Stimulated activated CD8-positive, alpha-beta memory T cell treated with anti-CD3 and anti-CD28 coated beads, Interleukin-12 subunit alpha, Interleukin-12 subunit beta, amount 100 ng/mL, for 1 hour (primary cell): Measurements from ENCODE around the gene GPAM.

Experiments used
- DNase-seq: peaks from one replicate; pipeline ENCODE4 v3.0.0-alpha.2; 2020; ENCODE audit warnings: low read depth

The GPAM gene

DNA sequence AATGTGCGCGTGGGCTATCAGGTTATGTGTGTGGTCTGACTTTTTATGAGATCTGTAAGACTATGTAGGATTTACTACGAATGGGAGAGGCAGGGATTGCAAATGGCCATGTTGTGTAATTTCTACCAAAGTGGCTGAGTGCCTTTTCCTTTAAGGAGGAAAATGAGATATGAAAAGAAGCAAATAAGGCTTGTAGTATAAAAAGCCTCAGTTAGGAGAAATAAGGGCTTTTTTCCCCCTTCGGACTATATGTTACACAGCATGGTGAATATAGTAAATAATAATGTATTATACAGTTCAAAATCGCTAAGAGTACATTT is 447 bp upstream of the GPAM start:
- DNase-seq, result no peak

DNA sequence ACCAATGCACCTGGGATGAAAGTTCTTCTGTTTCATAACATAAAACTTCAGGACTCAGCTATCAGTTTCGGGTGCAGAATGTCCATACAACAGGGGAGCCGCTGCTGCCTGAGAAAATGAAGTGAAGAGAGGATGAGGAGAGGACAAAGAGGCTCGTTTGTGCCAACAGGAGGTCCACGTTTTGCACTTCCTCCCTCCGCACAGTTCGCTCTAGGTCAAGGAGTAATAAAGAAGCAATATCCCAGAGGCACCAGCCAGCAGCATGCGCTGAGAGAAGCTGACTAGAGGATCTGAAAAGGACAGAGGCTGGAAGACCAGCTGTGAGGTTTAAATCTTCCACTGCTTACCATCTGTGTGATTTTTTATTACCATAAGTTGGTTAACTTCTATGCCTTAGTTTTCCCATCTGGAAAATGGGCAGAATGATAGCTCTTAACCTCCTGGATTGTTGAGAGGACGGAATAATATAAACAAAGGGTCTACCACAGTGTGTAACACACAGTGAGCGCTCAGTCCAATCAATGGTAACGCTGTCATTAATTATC is 709 bp downstream of the GPAM start:
- DNase-seq, result no peak

DNA sequence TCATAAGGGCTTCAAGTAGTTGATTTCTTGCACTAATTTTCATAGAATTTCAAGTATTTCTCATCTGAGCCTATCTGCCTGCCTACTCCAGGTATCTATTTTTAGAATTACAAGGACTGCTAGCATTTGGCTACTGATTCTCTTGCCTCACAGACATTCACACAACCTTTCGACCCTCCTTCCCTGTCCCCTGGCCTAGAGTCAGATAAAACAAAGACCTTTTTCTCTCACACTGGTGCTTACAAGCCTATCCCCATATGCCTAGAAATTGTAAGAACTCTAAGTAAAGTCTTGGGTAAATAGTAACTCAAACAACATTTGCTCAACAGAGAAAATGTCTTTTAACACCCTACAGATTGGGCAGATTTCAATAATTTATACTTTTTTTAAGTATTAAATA is 6.3 kb downstream of the GPAM start:
- DNase-seq, result no peak

DNA sequence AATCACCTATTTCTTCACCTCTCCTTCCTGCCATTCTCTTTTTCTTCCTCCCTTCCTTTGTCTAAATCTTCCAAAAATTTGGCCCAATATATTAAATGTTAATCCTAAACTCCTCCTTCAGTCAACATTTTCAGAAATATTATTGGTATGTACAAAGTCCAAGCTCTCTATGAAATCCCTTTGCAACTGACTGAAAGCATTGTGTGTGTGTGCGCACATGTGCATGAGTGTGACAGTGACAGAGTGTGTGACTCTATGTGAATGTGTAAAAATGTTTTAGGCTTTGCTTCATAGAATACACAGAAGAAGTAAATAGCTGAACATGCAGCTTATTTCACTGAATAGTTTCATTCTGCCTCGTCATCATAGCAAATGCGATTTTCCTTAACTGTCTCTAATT is 7.0 kb downstream of the GPAM start:
- no peak for DNase-seq

DNA sequence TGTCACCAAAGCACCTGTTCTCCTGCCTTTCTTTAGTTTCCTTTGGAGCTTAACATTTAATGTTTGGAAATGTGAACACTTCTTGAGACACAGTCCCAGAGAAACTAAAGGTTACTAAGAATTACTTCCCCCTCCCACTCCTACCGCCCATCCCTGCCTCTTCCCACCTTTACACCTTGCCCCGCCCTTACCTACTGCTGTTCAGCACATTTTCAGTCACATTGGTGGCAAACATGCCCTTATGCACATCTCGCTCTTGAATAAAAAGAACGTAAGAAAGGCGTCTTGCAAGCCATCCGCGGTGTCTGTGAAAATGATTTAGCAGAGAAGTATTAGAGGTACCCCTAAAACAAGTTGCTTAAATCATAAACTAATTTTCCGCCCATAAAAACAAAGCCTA is 8.2 kb downstream of the GPAM start:
- no peak for DNase-seq

DNA sequence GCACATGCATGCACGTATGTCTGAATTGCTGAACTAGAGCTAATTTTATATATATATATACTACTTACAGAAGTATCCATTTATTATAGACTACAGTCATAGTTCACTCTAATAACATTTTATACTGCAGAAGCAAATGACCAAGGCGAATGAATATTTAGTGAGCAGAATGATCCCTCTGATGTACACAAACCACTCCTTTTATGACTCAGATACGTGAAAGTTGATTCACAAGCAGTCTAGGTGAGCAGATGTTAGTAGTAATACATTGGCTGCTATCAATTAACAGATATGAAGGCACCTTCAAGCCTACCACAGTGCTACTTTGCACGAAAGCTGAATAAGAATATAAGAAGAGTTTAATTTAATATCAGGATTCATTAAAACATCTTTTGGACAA is 10.4 kb downstream of the GPAM start:
- no peak for DNase-seq

DNA sequence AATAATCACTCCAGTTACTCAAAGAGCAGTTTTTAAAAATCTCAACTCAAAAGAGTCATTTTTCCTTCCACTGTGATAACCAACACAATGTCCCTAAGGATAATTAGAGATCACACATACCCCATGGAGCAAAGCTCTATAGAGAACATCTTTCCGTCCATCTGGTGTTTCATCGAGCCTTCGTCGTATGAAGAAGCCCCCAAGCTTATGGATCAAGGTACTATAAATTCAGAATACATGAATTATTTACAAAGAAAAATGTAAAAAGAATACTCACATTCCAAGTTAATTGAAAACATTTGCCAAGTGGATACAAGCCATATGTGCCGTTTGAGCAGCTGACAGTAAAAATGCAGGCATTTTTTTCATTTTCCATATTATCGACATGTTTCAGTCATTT is 14.8 kb downstream of the GPAM start:
- DNase-seq, result no peak

DNA sequence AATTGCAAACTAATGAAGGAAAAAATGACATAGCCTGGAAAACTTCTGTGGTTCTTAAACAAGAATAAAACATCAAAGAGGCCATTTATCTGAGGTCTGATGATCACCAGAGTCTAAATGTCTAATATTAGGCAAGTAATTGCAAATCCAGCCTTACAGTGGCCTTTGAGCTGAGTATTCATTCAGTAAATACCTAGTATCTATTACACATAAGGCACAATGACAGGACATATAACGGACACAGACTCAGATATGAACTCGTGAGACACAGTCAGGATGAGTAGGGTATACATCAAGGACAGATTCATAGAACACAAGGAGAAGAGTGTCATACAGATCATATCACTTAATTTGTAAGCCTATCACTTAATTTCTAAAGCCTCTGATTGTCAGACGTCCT is 16.8 kb downstream of the GPAM start:
- DNase-seq, result no peak

DNA sequence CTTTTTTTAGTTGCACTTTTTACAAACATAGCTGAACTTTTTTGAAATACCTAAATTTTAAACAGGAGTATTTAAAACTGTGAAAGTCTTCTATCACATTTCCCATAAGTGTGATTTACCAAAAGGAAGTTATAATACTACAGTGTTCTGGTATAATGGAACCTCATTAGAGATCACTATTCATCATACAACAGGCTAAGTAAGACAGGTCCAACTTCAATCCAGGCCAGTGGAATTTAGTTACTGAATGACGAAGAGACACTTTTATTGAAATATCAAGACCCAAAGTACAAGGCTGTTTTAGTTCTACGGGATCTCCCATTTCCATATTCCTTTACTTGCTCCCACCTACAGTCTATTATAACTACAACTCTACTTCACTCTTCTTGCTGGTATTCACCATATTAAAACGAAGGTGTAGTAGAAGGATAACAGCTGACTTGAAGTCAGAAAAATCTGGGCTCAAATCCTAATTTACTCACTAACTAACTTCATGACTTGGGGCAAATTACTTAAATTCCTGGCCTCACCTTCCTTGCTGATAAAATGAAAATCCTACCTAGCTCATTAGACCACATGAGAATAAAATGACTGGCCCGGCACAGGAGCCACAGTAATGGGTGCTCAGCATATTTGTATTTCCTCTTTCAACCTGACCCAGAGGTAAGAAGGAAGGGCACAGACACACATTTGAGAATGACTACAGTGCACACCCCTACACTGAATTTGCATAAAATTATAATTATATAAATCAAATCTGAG is 21.6 kb downstream of the GPAM start:
- no peak for DNase-seq

DNA sequence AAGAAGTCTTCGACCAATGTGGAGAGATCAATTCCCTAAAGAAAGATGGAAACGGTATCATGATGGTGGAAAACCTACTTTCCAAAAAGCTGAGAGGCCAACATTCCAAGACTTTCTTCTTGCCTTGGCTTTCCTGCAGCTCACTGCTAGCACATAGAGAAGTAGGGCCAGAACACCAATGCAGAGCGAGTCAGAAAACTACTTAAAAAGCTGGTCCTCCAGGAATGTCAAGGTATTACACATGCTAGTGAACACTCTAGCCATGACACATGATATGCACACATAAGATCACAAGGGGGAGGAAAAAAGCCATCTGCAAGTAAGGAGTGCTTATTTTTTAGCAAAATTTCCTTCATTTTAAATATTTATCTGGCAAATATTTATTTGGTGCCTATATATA is 22.7 kb downstream of the GPAM start:
- no peak for DNase-seq

DNA sequence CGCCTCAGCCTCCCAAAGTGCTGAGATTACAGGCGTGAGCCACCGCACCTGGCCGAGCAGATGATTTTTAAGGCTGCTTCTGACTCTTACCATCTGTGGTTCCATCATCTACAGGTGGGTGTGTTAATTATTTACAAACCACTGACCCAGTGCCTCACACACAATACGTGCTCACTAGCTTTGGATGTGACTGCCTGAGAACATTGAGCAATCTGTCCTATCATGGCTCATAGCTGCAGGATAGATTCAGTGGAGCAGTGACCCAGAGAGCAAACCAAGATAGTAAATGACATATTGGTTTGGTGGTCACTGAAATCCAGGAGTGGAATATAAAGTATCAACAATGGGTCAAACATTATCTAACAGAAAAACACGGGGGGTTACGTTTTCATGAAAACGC is 24.1 kb downstream of the GPAM start:
- no peak for DNase-seq

DNA sequence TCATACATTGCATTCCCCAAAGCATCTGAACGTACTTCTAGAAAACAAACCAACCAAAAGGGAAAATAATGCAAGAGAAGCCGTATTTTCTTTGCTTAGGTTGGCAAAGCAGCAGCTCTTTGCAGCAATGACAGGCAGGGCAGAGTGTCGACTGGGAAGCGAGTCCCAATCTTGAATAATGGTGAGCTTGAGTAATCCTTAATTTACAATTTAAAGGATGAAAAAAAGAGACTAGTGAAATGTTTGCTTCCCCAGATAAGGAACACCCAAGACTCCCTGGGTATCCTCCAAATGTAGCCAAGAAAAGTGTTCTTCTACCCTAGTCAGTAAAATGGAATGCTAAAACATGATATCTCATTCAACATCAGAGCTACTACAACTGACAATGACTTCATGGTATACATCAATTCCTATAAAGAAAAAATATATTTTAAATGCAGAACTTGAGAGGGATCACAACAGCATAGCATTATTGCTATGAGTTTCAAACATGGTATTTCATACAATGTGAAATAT is 32.0 kb downstream of the GPAM start:
- DNase-seq, result no peak

DNA sequence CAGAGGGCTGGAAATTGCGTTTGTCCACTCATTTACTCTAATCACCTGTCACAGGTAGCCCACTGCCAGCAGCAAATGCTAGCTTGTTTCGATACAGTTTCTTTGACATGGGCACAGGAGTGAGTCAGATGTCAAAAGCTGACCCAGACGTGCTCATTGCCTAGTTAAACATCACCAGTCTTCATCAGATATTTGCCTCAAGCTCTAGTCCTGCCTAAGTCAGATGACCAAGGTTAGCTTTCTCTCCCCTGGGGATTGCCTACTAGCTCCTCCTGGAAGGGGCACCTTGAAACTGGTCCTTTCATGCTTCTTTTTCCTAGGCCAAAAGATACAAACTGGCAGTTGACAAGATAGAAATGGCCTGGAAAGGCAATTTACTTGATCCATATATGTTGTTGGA is 35.2 kb downstream of the GPAM start:
- no peak for DNase-seq

DNA sequence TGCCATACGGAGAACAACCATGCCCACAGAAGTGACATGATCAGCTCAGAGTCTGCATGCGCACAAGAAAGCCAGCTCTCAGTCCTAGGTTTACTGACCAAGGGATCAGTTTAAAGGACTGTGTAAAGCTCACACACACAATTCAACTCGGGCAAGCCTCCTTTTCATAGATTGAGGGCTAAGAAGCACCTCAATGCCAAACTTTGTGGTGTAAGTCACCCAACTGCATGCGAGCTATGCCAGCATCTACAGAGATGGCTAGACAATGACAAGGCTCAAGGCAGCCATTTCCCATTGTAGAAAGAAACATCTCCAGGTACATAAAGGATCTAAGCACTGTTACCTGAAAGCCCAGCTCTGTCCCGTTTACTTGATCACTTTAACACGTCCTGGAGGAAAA is 36.8 kb downstream of the GPAM start:
- no peak for DNase-seq

DNA sequence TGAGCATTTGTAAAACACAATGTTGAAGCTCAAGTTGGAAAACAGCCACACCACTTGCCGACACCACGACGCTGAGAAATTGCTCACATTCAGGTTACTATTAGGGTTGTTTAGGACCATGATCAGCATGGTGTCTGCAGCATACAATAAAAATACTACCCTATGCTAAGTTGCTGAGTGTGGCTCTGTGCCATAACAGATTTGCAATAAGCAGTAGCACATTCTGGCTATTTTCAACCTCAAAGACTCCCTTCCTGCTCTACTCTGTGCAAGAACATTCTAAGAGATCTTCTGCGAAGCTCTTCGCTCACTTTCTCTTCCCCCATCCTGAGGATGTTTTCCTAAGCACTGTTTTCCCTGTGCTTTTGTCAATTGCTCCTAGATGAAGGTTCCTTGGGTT is 38.3 kb downstream of the GPAM start:
- no peak for DNase-seq

DNA sequence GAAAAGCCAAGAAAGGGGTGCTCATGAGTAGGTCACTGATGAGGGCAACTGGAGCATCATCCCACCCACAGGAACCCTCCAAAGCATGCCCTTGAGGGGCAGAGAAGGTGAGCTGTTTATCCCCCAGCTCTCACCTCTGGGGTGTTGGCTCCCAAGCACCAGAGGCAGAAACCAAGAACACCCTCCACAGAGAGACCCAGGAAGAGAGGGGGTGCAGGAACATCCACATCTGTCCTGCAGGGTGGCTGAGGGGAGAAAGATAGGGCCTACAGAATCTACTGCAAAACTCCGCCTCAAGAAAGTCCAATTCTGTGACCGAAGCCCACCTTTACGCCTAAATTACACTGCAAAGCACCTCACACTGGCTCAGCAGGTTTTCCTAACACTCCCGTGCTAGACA is 40.1 kb downstream of the GPAM start:
- no peak for DNase-seq

DNA sequence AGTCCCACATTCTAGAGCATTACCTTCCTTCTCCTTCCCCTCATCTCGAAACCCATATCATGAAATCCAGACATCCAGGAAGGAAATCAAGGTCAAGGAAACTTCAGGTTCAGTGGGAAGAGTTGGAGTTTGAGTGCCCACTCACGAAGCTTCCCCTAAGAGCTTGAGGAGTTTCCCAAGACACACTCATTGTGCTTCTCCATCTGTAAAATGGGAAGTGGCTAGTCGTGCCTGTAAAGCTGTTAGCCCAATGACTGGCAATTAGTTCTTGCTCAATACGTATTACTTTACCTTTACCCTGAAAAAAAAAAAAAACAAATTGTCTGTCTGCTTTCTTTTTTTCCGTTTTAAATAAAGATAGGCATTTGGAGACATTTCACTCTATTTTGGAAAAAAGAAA is 42.3 kb downstream of the GPAM start:
- no peak for DNase-seq

DNA sequence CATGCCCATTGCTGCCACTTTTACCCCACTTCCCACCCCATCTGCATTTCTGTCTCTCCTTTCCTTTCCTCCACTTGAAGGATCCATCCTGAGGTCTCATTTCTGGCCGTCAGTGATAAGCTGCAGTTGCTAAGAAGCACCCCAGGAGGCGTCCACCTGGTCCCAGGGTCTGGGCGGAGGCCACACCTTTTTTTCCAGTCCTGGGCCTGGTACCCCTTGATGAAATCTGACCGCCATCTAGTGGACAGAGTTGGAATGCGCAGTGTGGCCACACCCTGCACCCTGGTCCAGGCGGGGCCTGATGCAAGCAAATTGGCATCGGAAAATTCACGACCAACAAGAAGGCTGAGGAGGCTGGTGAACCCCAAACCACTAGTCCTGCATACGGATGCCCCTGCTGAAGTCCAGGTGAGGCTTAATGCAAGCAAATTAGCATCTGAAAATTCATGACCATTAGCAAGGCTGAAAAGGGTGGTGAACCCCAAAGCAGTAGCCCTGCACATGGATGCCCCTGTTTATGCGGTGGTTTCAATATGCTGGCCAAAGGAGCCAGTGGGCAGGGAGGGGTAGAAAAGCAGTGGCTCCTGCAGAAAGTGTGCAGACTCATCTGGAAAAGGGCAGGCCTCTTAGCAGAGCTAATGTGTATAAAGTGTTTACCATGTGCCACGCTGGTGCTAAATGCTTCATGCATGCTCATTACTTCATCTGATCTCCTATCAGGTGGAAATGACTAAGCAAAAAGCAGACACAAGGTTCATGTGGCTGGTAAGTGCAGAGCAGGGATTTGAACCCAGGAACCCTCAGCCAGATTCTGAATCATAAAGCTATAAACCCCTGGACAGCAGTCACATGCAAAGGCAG is 43.2 kb downstream of the GPAM start:
- peak; percentile 25 for DNase-seq

DNA sequence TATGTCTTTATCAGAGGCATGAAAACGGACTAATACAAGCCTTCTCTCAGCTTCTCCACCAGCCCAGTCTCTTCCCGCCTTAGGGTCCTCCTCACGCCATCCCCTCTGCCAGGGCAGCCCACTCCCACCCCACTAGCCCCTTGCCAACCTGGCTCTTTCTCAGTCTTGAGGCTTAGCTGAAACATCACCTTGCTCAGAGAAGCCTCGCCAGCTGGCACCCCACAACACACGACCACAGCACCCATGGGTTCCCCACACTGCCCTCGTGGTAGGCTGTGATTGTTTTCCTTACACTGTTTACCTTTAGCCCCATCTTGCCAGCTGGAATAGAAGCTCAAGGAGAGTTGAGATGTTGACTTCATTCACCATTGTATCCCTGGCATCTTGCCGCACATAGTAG is 44.4 kb downstream of the GPAM start:
- no peak for DNase-seq

DNA sequence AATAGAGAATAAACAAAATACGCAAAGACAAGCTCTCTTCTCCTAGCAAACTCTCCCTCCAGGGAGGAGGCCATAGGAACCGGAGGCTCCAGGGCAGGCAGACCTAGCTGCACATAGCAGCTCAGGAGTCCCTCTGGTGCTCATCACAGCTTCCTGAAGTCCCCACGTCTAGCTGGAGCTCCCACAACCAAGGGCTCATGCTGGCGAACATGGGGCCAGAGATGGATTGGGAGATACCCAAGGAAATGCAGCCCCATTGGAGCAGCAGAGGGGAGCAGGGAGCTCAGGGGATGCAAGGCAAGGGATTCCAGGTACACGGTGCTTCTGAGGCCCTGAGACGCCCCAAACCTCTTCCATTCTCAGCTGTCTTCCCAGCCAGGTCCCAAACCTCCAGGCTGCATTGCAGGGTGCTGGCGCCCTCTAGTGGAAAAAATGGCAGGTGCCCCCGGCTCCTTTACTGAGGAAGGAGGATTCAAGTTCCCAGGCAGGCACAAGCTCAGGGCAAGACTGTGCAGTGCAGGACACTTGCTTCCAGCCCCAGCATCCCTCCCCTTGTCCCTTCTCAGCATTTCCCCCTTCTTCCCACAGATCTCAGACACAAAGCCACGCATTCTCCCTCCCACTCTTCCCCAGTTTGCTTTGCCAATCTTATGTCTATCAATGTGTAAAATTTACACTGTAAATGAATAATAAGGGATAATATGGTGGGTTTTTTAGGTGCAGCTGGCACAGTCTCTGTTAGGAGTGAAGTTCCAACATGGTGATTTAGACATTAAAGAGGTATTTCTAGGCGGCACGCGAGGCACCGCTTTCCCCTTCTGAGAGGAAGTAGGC is 46.2 kb downstream of the GPAM start:
- peak; percentile 25 for DNase-seq

DNA sequence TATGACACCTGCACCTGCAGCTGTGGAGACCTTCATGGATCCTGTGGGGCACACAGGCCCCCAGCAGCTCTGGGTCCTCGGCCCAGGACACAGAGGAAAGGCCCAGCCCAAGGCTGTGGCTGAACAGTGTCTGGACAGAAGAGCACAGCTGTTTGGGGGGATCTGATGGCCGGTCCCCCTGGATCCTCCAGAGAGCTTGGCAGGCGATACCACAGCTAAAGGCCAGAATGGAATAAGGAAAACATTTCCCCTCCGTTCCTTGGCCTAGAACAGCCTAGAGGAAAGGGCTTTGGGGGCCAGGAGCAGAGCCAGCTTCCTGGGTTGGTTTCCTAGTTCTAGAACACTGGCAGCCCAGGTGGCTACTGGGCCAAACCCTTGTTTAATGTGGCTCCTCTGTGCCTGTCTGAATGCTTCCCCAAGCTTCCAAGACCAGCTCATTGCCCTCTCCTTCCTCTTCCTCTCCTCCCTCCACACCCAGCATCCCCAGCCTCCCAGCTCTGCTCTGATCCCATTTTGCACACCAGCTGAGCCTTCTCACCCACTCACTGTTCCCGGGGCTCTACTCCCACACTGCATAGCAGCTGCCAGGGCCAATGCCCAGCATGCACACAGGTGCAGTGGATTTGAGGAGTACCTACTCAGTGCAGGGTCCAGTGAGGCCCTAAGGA is 46.9 kb downstream of the GPAM start:
- DNase-seq, result no peak

DNA sequence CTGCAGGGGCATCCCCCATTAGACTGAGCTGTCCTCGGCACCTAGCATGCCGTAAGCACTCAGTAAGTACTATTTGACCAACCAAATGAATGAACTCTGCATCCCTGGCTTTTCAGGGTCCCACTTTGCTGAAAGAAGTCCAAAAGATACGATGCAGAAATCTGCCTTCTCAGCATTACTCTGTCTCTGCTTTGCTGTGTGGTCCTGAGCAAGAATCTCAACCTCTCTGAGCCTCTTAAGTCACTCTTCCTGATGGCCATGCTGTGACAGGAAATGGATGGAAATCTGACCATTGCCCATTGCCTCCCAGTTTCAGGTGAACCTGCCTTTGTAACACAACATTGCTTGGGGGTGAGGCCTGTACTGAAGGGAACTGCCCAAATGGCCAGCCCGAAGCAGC is 48.0 kb downstream of the GPAM start:
- DNase-seq, result no peak
